Measurements from ENCODE around the gene MUC2. TPM values are rescaled to one million over a fixed set of nuclear protein-coding genes. Genes with fewer than 3 reads are reported as not detected.
A peak's percentile ranks its signal among the peaks of the same experiment; 100 is the strongest.

The MUC2 gene
- total and polyA plus RNA-seq, 9 of the 15 experiments (the other 6 are each of a cell fraction or from before 2014, with no cell fraction given) = under 0.01 to 0.18 TPM; not detected in 7

GRCh38 chr11:1084561-1085439 lies 10.1 kb downstream of the MUC2 start (continued):
- no peak for TF ChIP-seq ARID4B (CRISPR knock-in tag; IDR thresholded peaks at IDR 0.05)
- TF ChIP-seq NRF1 (conservative IDR thresholded peaks at IDR 0.05 in 1 of 2, IDR thresholded peaks at IDR 0.05 in 1 of 2) = peak in 1 of 2 experiments; percentile 10; a peak in 2 of 4 replicates
- TF ChIP-seq GTF3C2 (IDR thresholded peaks at IDR 0.05; ENCODE audit: borderline replicate concordance, extremely low read depth, insufficient read length) = no peak
- TF ChIP-seq MEIS2 (IDR thresholded peaks at IDR 0.05; ENCODE audit: partially characterized antibody) = no peak
- TF ChIP-seq POLR2A (conservative IDR thresholded peaks at IDR 0.05) = no peak
